ENCODE results near the gene MALRD1.

Gene MALRD1

DNA sequence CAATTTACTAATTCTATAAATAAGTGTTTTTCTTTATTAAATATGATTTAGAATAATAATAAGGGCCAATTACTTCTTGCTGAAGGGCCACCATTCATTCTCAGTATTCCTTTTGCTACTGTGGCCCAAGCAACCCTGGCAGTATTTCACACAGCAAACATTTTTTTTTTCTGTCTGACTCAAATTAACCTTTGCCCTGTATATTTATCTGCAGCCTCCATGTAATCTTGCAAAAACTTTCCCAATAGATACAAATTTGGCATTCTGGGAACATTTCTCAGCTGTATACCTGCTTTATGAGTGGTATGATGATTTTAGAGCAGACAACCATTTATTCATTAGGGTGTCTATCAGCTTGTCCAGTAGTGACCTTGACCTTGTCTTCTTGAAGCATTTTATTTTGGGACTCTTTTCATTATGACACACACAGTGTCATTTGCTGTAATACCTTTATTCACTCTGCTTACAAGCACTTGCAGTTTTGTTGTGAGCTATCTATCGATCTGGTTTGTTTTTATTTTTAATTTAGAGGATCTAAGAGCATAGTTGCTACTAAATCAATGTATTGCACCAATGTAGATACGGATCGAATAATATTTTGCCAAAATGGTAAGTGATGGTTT is 607.9 kb downstream of the MALRD1 start:
- DNase-seq: no peak

DNA sequence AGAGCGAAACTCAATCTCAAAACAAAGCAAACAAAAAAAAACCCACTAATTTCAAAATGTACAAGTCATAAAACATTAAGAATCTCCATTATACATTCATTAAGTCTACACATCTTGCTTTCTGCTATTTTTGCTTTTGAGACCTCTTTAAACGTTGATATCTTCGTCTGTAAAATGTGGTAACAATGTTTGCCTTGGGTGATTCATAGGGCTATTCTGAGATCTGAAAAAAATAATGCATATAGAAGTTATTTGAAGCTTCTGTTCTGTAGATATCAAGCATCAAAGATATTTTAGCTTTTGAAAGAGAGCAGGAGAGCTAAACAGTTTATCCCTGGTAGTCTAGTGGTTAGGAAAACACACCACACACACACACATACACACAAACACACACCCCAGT is 609.5 kb downstream of the MALRD1 start:
- no peak for DNase-seq

DNA sequence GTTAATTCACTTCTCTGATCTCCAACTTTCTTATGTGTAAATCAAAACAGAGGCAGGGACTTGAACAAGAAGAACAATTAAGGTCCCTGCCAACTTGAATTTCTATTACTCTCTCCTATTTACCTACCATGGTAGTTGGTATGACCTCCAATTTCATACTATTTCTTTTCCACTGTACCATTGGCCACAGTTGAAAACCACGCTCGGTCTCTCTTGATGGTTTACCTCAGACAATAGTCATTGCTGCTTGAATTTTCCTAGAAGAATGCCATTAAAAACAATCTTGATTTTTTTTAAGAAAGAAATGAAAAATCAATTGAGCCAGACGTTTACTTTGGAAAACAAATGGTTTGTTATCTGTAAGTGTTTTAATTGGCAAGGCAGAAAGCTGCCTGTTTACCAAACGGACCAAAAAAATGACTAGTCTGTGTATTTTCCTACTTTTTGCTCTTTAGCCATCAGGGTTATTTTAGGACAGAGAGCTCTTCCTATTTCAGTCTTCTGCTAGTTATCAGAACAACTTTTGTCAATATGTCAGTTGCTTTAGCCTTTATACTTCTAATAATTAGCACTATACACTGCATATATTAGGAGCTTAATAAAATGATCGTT is 610.1 kb downstream of the MALRD1 start:
- no peak for DNase-seq

DNA sequence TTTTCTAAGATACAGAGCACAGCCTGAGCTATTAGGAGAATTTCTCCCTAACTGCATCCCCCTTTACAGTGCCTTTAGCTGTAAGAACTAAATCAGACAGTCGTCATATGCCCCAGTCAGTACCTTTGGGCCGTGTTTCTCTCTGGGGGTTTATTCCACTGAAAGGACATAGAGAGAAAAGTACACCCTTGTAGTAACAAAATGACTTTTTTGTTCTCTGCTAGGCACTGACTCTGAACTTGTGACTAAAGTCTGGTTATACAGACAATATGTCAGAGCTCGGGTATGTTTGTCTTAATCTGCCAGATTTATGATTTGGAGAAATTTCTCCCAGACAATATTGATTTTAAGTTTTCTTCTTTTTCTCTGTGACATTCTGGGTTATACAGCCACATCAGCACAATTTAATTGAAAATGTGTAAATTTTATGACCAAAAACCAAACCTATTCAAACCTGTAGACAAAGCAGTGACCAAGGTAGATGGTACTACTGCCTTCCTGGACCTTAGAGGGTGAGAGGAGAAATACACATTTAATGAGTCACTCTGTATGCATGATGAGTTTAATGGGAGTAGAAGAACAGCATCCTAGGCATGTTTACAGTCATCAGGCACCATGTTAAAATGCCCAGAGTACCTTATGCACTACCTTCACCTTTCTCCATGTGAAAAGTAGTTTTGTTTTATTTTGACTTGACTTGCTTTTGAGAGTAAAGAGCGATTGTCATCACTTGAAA is 611.5 kb downstream of the MALRD1 start:
- no peak for DNase-seq

DNA sequence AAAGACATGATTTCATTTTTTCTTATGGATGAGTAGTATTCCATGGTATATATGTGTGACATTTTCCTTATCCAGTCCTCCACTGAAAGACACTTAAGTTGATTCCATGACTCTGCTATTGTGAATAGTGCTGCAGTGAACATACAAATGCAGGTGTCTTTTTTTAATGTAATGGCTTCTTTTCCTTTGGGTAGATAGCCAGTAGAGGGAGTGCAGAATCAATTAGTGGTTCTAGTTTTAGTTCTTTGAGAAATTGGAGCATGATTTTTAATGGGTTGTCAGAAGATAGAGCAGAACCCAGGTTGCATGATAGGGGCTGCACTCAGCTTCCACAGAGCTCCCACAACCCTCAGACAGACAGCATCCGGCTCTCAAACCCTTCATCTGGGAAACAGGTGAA is 614.7 kb downstream of the MALRD1 start:
- DNase-seq: no peak

DNA sequence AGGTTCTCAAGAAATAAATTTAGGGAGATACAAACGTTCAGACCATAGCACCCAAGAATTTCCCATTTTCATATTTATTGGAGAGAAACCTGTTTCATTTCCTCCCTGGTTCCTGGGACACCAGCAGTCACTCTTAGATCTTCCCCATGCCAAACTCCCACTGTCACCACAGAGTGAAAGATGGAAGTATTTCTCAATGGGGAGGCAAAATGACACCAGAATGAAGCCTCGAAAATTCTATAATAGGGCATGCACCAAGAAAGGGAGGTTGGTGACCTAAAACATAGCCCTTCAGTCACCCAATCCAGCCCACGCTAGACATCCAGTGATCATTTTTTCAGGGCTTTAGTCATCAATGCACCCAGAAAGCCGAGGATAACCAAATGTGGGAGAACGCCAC is 619.5 kb downstream of the MALRD1 start:
- no peak for DNase-seq

DNA sequence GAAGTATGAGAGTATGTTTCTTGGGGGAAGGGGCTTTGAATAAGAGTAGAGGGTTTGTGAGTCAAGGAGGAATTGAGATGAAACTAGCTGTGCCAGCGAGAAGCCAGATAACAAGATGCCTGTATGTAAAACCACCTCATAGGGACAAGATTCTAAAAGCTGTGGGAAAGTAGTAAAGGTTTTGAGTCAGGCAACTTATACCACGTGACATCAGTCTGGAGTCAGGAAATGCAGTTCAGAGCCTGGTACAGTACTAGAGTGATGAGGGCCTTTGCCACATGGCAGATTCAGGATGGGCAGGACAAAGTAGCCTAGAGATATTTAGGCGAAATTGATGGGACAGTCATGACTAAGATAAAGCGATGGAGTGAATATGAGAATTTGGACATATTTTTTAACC is 627.5 kb downstream of the MALRD1 start:
- no peak for DNase-seq

DNA sequence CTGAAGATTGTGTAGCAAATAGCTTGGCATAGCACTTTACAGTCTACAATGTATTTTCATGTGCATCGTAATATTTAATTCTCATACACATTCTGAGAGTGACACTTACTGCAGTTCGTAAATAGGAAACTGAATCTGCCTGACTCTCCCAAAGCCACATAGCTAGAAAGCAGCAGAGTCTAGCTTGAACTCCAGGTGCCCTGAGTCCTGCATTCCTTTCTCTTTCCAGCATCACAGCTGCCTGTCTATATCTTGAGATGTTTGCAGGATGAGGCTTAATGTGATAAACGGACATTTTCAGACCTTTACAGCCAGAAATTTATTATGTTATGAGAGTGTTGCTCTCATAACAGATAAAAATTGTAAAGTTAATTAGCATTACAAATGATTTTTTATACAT is 634.8 kb downstream of the MALRD1 start:
- no peak for DNase-seq

DNA sequence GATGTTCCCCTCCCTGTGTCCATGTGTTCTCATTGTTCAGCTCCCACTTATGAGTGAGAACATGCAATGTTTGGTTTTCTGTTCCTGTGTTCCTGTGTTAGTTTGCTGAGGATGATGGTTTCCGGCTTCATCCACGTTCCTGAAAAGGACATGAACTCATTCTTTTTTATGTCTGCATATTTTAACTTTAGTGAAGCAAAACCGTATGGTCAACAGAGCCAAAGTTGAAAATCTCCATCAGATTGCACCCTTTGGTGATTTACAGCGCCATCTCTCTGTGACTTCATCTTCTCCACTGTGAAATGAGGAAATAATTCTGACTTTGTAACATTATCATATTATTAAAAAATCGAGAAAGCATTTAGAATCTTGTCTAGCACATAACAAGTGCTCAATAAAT is 635.4 kb downstream of the MALRD1 start:
- no peak for DNase-seq

DNA sequence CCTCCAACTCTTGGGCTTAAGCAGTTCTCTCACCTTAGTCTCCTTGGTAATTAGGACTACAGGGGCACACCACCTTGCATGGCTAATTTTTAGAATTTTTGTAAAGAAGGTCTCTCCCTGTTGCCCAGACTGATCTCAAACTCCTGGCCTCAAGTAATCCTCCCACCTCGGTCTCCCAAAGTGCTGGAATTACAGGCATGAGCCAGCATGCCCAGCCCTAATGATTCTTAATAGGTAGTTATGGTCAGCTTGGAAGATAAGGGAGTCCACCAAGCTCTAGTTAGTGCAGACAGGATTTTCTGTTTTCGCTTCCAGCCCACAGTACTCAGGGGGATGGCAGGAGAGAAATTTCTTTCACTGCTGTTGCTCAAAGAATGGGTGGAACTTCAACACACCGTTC is 639.7 kb downstream of the MALRD1 start:
- DNase-seq: no peak

DNA sequence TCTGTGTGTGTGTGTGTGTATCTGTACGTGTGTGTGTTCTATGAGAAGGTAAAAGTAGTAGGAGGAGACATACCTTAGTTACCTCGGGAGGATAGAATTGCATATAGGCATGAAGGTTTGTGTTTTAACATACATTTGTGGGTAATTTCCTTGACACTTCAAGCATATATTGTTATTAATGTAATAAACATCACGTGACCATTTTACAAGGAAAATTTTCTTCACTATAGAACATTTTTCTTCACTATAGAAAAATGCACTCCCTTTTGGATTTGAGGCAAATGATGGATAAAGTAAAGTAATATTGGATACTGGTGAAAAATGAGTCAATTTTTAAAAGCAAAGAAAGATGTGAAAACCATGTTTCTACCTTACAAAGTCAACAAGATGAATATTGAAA is 640.6 kb downstream of the MALRD1 start:
- DNase-seq: no peak

DNA sequence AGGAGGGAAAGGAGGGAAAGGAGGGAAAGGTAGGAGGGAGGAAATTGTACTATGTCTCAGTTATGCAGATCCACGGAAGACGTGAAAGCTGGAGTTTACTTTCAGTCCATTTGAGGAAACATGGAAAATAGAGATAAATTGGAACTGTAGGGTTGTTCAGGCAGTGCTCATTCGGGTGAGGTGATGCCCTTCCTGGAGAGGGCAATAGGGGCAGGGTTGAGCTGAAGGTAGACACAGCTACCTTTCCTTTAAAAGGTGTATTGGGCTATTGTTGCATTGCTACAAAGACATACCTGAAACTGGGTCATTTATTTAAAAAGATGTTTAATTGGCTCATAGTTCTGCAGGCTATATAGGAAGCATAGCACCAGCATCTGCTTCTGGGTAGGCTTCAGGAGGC is 650.7 kb downstream of the MALRD1 start:
- no peak for DNase-seq

DNA sequence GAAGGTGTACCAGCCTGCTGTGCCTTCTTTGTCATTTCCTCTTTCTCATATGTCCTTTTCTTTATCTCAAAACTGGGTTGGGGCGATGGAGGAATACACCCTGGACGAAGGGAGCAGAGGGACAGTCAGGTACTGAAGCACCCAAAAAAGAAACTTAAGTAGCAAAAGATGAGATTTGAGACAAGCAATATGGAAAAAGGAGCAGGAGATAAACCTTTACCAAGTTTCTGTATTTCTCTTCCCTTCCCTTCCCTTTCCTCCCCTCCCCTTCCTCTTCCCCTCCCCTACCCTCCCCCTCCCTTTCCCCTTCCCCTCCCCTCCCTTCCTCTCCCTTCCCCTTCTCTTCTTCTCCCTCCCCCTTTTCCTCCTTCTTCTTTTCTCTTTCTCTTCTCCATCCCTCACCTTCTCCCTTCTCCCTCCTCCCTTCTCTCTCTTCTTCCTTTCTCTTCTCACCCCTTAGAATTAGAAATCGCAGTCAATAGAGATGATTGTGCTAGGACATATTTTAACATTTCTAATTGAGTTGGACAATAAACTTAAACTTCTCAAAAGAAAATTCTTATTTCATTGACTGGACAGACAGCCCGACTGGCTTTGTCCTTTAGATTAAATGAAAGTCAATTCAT is 652.9 kb downstream of the MALRD1 start:
- no peak for DNase-seq

DNA sequence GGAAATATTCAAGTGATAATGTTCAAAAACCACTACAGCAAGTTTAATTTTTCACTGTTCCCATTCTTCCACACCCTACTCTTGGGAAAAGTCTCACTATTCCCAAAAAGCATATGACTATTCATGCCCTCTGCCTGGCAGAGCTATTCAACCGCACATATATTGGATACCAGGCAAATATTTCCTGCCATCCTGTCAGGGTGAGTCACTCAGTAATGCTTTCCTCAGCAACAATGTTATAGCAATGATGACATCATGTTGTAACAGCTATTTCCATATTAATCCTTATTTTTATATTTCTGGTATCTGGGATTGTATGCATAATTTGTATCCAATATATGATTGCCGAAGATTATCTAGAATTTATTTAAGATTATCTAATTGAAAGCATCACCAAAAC is 653.6 kb downstream of the MALRD1 start:
- no peak for DNase-seq

DNA sequence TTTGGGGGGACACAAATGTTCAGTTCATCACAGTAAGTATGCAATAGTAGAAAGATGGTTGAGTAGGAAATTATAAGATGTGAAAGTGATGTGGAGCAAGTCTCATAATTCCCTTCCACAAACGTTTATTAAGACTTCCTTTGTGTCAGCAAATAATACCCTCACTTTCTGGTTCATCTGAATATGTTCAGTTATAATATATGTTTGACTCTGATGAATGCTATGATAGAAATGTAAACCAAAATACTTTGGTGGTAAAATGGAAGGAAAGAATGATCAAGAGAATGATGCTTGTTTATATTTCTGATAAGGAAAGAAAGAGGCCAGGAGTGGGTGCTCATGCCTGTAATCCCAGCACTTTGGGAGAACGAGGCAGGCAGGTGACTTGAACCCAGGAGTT is 655.9 kb downstream of the MALRD1 start:
- no peak for DNase-seq

DNA sequence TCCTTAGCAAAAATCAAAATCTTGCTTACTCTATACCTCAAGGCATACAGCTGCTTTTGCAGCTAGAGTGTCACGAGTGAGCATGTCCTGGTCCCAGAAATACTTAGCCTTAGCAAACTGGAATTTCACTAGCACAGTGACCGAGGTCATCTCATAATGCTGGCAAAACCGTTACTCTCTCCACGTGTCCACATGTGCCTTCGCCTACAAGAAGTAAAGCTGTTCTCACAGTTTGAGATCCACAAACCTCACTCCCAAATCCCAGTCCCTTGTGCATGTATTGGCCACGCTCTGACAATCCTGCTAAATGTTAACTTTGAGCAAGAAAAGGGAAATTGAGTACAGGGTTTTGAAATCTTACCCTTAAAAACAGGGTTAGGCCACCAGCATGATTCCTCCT is 656.6 kb downstream of the MALRD1 start:
- DNase-seq: no peak

DNA sequence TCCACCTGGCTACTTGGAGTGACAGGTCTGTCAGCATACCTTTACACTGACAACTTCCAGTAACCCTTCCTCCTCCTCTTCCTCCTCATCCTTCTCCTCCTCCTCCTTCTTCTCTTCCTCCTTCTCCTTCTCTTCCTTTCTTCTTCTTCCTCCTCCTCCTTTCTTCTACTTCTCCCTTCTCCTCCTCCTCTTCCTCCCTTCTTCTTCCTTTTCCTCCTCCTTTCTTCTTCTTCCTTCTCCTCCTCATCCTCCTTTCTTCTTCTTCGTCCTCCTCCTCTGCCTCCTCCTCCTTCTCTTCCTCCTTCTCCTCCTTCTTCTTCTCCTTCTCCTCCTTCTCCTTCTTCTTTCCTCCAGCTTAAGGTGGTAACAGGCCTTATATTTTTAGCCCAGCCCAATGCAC is 658.3 kb downstream of the MALRD1 start:
- no peak for DNase-seq

DNA sequence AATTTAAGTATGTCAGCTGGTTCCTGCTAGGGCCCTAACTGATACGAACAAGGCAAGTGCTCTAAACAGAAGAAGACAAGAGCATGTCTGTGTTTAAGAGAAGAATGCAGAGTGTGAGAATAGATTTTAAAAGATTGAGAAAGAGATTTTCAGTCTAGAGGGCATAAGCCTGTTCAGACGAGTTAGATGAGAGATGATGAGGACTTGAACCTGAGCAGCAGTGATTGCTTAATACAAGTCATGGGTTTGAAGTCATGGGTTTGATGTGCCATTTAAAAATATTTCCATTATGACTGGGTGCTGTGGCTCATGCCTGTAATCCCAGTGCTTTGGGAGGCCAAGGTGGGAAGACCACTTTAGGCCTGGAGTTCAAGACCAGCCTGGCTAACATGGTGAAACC is 658.8 kb downstream of the MALRD1 start:
- DNase-seq: no peak

DNA sequence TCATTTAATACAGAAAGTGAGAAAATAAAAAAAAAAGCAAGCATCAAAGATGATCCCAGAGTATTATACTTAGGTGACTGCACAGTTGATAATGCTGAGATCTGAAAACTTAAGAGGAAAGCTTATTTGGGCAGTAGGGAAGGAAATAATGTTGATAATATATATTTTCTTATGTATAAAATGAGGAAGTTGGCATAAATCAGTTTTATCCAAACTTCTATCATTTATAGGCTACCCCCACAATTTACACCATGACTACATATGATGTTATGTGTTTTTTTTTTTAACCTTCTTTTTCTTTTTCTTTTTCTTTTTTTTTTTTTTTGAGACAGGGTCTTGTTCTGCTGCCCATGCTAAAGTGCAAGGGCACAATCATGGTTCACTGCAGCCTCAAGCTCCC is 659.4 kb downstream of the MALRD1 start:
- DNase-seq: no peak

DNA sequence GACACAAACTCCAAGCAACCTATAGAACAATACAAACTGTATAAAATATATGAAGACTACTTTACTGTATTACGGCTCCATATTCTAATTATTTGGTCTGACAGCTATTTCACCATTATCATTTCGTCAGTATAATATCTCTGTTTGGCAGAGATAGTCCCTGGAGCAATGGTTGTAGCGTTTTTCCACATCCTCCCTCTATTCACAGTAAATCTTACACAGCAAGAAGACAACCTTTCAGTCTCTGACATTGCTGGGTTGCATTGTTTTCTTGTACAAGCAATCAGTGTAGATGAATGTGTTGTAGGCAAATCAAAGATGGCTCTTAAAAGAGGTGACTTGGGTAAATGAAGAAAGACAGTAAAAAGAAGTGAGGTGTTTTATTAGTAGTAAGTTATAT is 662.0 kb downstream of the MALRD1 start:
- DNase-seq: no peak

DNA sequence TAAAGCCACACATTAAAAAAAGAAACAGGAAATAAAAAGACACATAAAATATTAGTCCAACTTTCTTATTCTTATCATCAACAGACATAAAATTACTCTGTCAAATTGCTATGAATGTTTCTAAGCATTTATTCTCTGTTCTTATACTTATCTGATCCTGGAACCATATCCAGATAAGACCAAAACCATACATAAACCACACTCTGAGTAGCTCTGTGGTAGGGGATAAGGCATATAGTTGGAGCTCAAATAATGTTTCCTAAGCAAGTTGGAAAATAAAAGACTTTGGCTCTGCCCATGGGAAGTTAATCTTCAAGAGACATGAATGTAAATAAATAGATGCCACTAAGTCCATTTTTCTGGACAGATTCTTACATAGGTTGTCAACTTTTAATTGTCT is 664.6 kb downstream of the MALRD1 start:
- no peak for DNase-seq

DNA sequence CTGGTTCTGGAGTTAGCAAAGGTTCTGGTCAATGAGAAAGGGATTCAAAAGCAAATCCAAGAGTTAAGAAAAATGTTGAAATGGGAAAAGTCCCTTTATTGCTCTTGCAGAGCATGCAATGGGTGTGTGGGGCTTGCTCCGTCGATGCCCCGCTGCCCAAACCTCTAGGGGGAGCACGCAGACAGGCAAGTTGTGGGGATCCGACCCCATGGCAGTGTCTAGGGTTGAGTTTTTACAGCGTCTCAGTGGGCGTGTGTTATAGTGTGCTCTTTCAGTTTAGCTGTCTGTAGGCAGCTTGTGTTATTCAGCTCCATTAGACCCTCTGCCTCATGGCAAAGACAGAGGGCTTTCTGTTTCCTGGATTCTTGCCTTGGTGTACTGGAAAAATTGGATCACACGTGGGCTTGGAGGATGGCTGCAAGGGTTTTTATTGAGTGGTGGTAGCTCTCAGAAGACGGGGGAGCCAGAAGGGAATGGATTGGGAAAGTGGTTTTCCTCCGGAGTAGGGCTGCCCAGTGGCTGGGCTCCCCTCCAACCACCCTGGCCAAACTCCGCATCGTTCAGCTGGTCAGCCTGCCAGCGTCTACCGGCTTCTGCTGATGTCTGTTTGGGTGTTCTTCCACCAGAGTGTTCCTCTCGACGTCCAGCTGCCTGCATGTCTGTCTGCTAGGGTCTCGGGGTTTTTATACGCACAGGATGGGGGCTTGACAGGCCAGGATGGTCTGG is 665.4 kb downstream of the MALRD1 start:
- no peak for DNase-seq

DNA sequence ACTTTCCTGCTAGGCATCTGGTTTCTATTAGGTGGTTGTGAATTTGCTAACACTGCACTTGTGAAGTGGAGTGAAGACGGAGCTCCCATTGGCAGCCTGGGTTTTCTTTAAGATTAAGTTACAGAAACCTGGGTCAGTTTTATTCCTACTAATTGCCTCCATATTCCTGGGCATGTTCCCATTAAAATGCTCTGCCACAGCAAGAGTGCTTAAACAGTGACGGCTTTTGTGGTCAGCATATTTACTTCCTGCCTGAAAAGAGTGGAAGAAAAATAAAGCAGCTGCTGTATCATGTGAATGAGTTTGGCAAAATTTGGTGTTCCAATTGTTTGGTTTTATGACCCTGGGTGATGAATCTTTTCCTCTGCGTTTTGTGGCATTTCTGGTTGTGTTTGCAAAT is 670.7 kb downstream of the MALRD1 start:
- DNase-seq: no peak

DNA sequence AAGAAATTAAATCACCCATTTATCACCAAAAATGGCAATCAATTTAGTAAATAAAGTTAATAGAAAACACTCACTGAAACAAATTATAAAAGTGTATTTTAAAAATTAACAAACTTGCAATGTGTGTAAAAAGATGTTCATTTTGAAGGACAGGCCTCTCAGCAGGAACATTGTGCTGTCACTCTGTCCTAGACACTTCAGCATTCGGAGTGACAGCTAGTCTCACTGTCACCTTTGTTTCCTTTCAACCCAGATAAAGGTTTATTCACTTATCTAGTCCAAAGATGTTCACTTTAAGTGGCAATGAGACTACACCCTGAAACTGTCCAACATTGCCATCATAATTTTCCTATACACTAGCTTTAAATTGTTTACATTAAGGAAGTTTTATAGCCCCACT is 675.7 kb downstream of the MALRD1 start:
- no peak for DNase-seq

Measured in NCI-H1105 (cell line).